IMR-90 (cell line): ENCODE data around the gene FRMPD3. TPM values are rescaled to one million over a fixed set of nuclear protein-coding genes. Genes with fewer than 3 reads are reported as not detected.

Experiments used
- ATAC-seq: fragments of 200-7000 bp; cut with Tn5 transposase; 2 replicates; pipeline ENCODE4 v1.9.1; 2020; ENCODE audit warnings: low read depth, mild to moderate bottlenecking, moderate library complexity
- BruUV-seq: library from RNA; stranded (reverse); fragments of 400-500 nt; replicated peaks from 2 replicates; lab custom pipeline; 2021; lab: Mats Ljungman, UMichigan
- CTCF ChIA-PET: fragments of 300-600 bp; formaldehyde crosslinking; extraction: SDS; loops from one replicate; lab custom pipeline; 2021; ENCODE audit warnings: antibody characterized with exemption; lab: Yijun Ruan, JAX
- POLR2A ChIA-PET: fragments of 300-600 bp; sonication (Branson Sonifier 250); formaldehyde crosslinking; loops from one replicate; lab custom pipeline; 2022; ENCODE audit warnings: antibody characterized with exemption; ENCODE audit not compliant: unreplicated experiment; lab: Charles Lee
- DNase-seq: peaks from one replicate; pipeline ENCODE4 v3.0.0; 2013
- H2AFZ ChIP-seq: replicated peaks from 2 replicates; pipeline ENCODE3; 2013; ENCODE audit warnings: low read length, mild to moderate bottlenecking; ENCODE audit not compliant: poor library complexity
- H2AK5ac ChIP-seq: 2 replicates; pipeline ENCODE4 v1.6.1; 2013; ENCODE audit warnings: low read depth, low read length, inconsistent platforms
- H2AK9ac ChIP-seq: replicated peaks from 2 replicates; pipeline ENCODE3; 2013; ENCODE audit warnings: mild to moderate bottlenecking, low read depth, low read length, moderate library complexity; ENCODE audit not compliant: poor library complexity
- H2BK120ac ChIP-seq: 2 replicates; pipeline ENCODE4 v1.6.1; 2013; ENCODE audit warnings: low read depth, low read length, inconsistent platforms
- H2BK15ac ChIP-seq: 3 replicates; pipeline ENCODE4 v1.6.1; 2013; ENCODE audit warnings: low read depth, low read length, inconsistent platforms
- H2BK20ac ChIP-seq: 2 replicates; pipeline ENCODE4 v1.6.1; 2013; ENCODE audit warnings: low read depth, mild to moderate bottlenecking, inconsistent platforms, low read length, moderate library complexity
- H2BK5ac ChIP-seq: 2 replicates; pipeline ENCODE4 v1.6.1; 2013; ENCODE audit warnings: mild to moderate bottlenecking, low read depth, low read length, inconsistent platforms; ENCODE audit not compliant: poor library complexity, severe bottlenecking
- H3K14ac ChIP-seq: replicated peaks from 2 replicates; pipeline ENCODE4 v1.6.1; 2013; ENCODE audit warnings: low read depth, low read length, inconsistent platforms
- H3K18ac ChIP-seq: 2 replicates; pipeline ENCODE4 v1.6.1; 2013; ENCODE audit warnings: low read depth, low read length, control low read depth
- H3K23ac ChIP-seq: 2 replicates; pipeline ENCODE4 v1.6.1; 2013; ENCODE audit warnings: low read depth, low read length, inconsistent platforms
- H3K27ac ChIP-seq: 2 replicates; pipeline ENCODE4 v1.5.1; 2013; ENCODE audit warnings: mild to moderate bottlenecking, control low read depth, low read length; ENCODE audit not compliant: insufficient read depth
- H3K27me3 ChIP-seq: 2 replicates; pipeline ENCODE4 v1.6.1; 2013; ENCODE audit warnings: low read length; ENCODE audit not compliant: control insufficient read depth, insufficient read depth
- H3K36me3 ChIP-seq: 2 replicates; pipeline ENCODE4 v1.6.1; 2013; ENCODE audit warnings: low read length, mixed read lengths; ENCODE audit not compliant: control insufficient read depth, insufficient read depth
- H3K4ac ChIP-seq: 2 replicates; pipeline ENCODE4 v1.6.1; 2013; ENCODE audit warnings: low read depth, low read length, inconsistent platforms
- H3K4me1 ChIP-seq: 2 replicates; pipeline ENCODE4 v1.6.1; 2013; ENCODE audit warnings: low read length, mixed read lengths; ENCODE audit not compliant: control insufficient read depth, insufficient read depth
- H3K4me2 ChIP-seq: 2 replicates; pipeline ENCODE4 v1.6.1; 2013; ENCODE audit warnings: low read depth, mild to moderate bottlenecking, control low read depth, low read length, moderate library complexity
- H3K4me3 ChIP-seq: 2 replicates; pipeline ENCODE4 v1.5.1; 2013; ENCODE audit warnings: low read depth, mild to moderate bottlenecking, control low read depth, low read length, moderate library complexity; ENCODE audit not compliant: insufficient read depth
- H3K56ac ChIP-seq: 2 replicates; pipeline ENCODE4 v1.6.1; 2013; ENCODE audit warnings: low read length, inconsistent platforms; ENCODE audit not compliant: insufficient read depth; ENCODE audit errors: extremely low read depth
- H3K79me1 ChIP-seq, 2 experiments: 2 replicates each; pipeline ENCODE4 v1.6.1; 2013; ENCODE audit warnings: low read length in 2 of 2, inconsistent platforms in 1 of 2, low read depth in 1 of 2
- H3K9ac ChIP-seq: 2 replicates; pipeline ENCODE4 v1.6.1; 2013; ENCODE audit warnings: low read depth, low read length, control low read depth
- H3K9me1 ChIP-seq: 2 replicates; pipeline ENCODE4 v1.6.1; 2013; ENCODE audit warnings: low read length, inconsistent platforms; ENCODE audit not compliant: insufficient read depth
- H3K9me3 ChIP-seq: 2 replicates; pipeline ENCODE4 v1.6.1; 2013; ENCODE audit warnings: low read length; ENCODE audit not compliant: control insufficient read depth, insufficient read depth
- H4K20me1 ChIP-seq: 2 replicates; pipeline ENCODE4 v1.6.1; 2013; ENCODE audit warnings: low read length, inconsistent platforms; ENCODE audit not compliant: insufficient read depth
- H4K5ac ChIP-seq: 2 replicates; pipeline ENCODE4 v1.6.1; 2013; ENCODE audit warnings: mild to moderate bottlenecking, low read depth, low read length, control low read depth
- H4K8ac ChIP-seq, 2 experiments: 2 replicates each; pipeline ENCODE4 v1.6.1; 2013; ENCODE audit warnings: low read depth in 2 of 2, low read length in 2 of 2, control low read depth in 1 of 2, inconsistent platforms in 1 of 2
- H4K91ac ChIP-seq: 2 replicates; pipeline ENCODE4 v1.6.1; 2013; ENCODE audit warnings: low read depth, low read length, inconsistent platforms; ENCODE audit not compliant: insufficient read depth
- CHD1 ChIP-seq: IDR thresholded peaks from 2 replicates; pipeline ENCODE4 v1.6.1; 2012; ENCODE audit warnings: low read depth, low read length, improper control_type of control experiment
- ELK1 ChIP-seq: fragments of 150-350 bp; IDR thresholded peaks from 2 replicates; pipeline ENCODE4 v1.6.1; 2016; ENCODE audit warnings: low read depth, mild to moderate bottlenecking, low read length, moderate library complexity, borderline replicate concordance
- MAZ ChIP-seq: IDR thresholded peaks from 2 replicates; pipeline ENCODE4 v1.6.1; 2012; ENCODE audit warnings: low read depth, mild to moderate bottlenecking, low read length, improper control_type of control experiment, moderate library complexity, borderline replicate concordance
- POLR2A ChIP-seq: IDR thresholded peaks from 2 replicates; pipeline ENCODE4 v1.6.1; 2012; ENCODE audit warnings: mild to moderate bottlenecking, low read depth, low read length
- SMC3 ChIP-seq: fragments of 150-350 bp; IDR thresholded peaks from 2 replicates; pipeline ENCODE4 v1.6.1; 2016; ENCODE audit warnings: low read depth, mild to moderate bottlenecking, antibody characterized with exemption, low read length, moderate library complexity
- WGBS, 2 experiments: methylation state at CpG; one replicate each; pipeline versions ENCODE4 v1.1.5 to v1.1.7; 2013; ENCODE audit warnings: missing lambda C conversion rate in 2 of 2; ENCODE audit not compliant: insufficient read length in 1 of 2; ENCODE audit errors: extremely low coverage in 2 of 2; 5-methylcytosine and 5-hydroxymethylcytosine counted together
- dilution Hi-C: fragments of 300-500 bp; cut with HindIII; formaldehyde crosslinking; loops from one replicate; pipeline ENCODE4 v1.14.3; 2018; ENCODE audit warnings: low sequenced_read_pairs; ENCODE audit not compliant: unreplicated experiment
- in situ Hi-C: fragments of 300-500 bp; cut with MboI; formaldehyde crosslinking; loops from 3 replicates; pipeline ENCODE4 v1.14.3; 2019; ENCODE audit warnings: low sequenced_read_pairs, inconsistent platforms, mixed read lengths
- intact Hi-C: fragments of 100-400 bp; cut with micrococcal nuclease; formaldehyde crosslinking; loops from 2 replicates; pipeline ENCODE4 v1.10.0; 2022
- polyA plus RNA-seq, 3 experiments: library from polyadenylated mRNA; depleted of rRNA; stranded (reverse); fragments of >200 nt; gene quantifications; 2 replicates each; pipeline ENCODE4 v1.2.3, GENCODE V29; 2012; ENCODE audit warnings: low replicate concordance in 1 of 3
- total RNA-seq: library from RNA; depleted of rRNA; stranded (reverse); fragments of >200 nt; gene quantifications from 2 replicates; pipeline ENCODE4 v1.2.3, GENCODE V29; 2012

The FRMPD3 gene
- total and polyA plus RNA-seq, 2 of the 4 experiments (the other 2 are of a cell fraction) = under 0.01 to 0.19 TPM

GRCh38 chrX:107450823-107451509, 1.5 kb downstream of the FRMPD3 start:
- Histone ChIP-seq H3K79me1 (no peaks in the 10 kb centered on the region), H4K5ac (no peak overlapping the region), H3K9ac (no peak overlapping the region), H2BK20ac (no peak overlapping the region), H2BK15ac (no peak overlapping the region), H2BK5ac (no peak overlapping the region), H3K4me2 (no peak overlapping the region), H4K8ac (no peak overlapping the region), H3K18ac (no peak overlapping the region), H3K56ac (no peak overlapping the region), H4K20me1 (no peaks in the 10 kb centered on the region), H3K36me3 (no peaks in the 10 kb centered on the region), H3K4ac (no peak overlapping the region), H2AK9ac (peak overlapping the region; percentile 33), H3K23ac (no peak overlapping the region), H3K9me3 (no peaks in the 10 kb centered on the region; the same call in 1 of the 2 replicates), H2AFZ (no peak overlapping the region), H2BK120ac (no peak overlapping the region), H3K27me3 (peaks cover 62% of the 10 kb centered on the region), H3K4me3 (no peak overlapping the region), H3K4me1 (no peaks in the 10 kb centered on the region), H3K27ac (no peak overlapping the region), H3K9me1 (no peaks in the 10 kb centered on the region), H3K14ac (no peak overlapping the region), H4K91ac (no peak overlapping the region), H2AK5ac (no peak overlapping the region)
- dilution Hi-C loops = no loop called here
- ATAC-seq (no peak), DNase-seq (no peak)
- ChIA-PET CTCF (interaction anchor here (0.6 kb wide), 1 partner anchor 16 kb away, joined by 5 read pairs; no protein-coding TSS in a partner anchor), POLR2A (no interaction called here)
- WGBS, 2 experiments = 51% methylated on average over 6 of the region's 19 CpGs; no CpG with 5 or more reads in 1 of the 2 experiments
- TF ChIP-seq ELK1 (no peak), SMC3 (no peak), MAZ (no peak), POLR2A (no peak), CHD1 (no peak)
- no TSS peak for BruUV-seq
- intact Hi-C loops = no loop called here
- in situ Hi-C loops = no loop called here
